Measurements from ENCODE around the gene VAC14.
A peak's percentile ranks its signal among the peaks of the same experiment; 100 is the strongest.

Gene VAC14

DNA sequence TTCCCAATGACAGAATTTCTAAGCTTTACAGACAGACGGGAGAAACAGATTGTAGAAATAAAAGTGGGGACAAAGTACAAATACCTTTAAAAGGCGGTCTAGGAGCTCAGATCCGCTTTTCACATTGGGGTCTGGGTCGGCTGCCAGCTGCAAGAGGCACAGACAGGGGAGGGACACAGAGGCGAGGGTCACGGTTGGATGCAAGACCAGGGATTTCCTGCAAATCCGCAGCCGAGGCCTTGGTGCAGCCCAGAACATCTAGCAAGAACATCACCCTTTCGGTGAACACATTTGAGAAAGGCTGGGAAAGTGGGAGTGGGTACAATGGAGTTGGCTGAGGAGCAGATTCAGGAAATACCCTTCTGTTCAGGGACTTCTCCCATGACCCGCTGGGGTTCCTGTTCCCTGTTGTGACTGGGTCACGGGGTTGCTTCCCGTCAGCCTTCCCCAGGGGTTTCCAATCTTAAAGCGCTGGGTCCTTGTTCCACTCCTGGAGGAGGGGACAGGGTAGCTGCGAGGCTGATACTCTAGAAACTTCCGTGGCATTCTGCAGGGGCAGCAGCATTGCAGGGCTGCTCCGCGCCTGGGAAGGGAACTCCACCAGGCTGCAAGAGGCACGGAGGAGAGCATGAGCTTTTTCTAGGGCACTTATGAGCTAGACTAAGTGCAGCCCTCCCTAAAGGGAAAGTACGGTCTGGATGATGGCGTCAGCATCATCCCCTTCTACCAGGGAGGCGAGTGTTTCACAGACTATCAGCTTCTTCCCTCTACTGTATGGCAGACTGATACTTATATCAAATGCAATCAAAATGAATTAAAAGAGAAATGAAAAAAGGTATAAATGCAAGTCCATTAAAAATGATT lies 16.0 kb downstream of the VAC14 start:
- no peak for DNase-seq (ENCODE audit: low read depth)
- TF ChIP-seq, protein P1, sequence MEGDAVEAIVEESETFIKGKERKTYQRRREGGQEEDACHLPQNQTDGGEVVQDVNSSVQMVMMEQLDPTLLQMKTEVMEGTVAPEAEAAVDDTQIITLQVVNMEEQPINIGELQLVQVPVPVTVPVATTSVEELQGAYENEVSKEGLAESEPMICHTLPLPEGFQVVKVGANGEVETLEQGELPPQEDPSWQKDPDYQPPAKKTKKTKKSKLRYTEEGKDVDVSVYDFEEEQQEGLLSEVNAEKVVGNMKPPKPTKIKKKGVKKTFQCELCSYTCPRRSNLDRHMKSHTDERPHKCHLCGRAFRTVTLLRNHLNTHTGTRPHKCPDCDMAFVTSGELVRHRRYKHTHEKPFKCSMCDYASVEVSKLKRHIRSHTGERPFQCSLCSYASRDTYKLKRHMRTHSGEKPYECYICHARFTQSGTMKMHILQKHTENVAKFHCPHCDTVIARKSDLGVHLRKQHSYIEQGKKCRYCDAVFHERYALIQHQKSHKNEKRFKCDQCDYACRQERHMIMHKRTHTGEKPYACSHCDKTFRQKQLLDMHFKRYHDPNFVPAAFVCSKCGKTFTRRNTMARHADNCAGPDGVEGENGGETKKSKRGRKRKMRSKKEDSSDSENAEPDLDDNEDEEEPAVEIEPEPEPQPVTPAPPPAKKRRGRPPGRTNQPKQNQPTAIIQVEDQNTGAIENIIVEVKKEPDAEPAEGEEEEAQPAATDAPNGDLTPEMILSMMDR (IDR thresholded peaks at IDR 0.05; ENCODE audit: low read length, missing control alignments) = no peak
- H3K4me3 ChIP-seq (replicated peaks; ENCODE audit: low read depth, low read length) = no peak overlapping the region

DNA sequence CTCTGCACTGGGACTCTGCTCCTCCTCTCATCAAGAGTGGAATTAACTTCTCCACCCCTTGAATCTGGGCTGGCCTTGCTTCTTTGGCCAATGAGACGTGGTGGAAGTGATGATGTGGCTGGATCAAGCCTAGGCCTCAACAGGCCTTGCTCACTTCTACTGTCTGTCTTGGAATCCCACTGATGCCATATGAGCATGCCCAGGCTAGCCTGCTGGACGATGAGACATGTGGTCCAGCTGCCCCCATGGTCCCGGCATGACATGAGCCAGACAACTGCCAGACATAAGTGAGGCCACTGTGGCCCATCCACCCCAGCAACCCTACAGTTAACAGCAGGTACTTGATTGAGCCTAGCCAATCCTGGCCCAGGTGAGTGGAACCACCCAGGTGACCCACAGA lies 18.7 kb downstream of the VAC14 start:
- DNase-seq (ENCODE audit: low read depth) = no peak
- no peak overlapping the region for H3K4me3 ChIP-seq (replicated peaks; ENCODE audit: low read depth, low read length)
- TF ChIP-seq, protein P1 (IDR thresholded peaks at IDR 0.05; ENCODE audit: low read length, missing control alignments) = no peak

DNA sequence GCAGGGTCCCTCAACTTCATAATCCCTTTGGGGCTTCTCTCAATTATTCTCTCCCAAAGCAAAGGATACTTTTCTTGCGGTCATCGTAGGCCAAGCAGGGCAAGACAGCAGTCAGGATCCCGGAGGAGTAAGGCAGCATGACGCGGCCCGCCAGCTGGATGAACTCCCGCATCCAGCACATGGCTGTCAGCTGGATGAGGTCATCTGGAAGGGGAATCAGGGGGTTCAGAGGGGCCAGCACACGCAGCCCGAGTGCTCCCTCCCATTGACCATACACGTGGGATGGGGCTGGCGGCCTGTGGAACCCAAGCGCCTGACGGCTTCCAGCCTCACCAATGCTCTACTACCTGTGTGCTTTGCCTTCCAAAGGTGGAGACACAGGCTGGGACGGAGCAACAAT lies 19.2 kb downstream of the VAC14 start:
- TF ChIP-seq, protein P1 (IDR thresholded peaks at IDR 0.05; ENCODE audit: low read length, missing control alignments) = no peak
- DNase-seq (ENCODE audit: low read depth) = no peak
- H3K4me3 ChIP-seq (replicated peaks; ENCODE audit: low read depth, low read length) = no peak overlapping the region

DNA sequence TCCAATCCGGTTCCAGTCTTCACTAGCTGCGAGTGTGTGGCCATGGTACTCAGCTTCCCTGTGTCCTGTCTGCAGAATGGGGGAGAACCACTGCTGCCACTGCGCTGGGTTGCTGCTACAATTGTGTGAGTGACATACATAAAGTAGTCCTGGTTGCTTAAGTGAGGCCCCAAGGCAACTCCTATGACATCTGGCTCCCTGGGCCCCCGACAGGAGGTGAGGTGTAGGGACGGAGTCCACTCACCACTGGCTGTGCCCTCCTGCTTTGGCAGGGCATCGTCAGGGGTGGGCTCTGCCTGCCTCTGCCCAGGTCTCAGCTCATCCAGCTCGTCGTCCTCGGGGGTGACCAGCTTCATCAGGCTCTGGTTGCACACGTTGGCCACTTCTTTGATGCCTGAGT lies 20.4 kb downstream of the VAC14 start:
- H3K4me3 ChIP-seq (replicated peaks; ENCODE audit: low read depth, low read length) = no peak overlapping the region
- DNase-seq (ENCODE audit: low read depth) = no peak
- TF ChIP-seq, protein P1 (IDR thresholded peaks at IDR 0.05; ENCODE audit: low read length, missing control alignments) = no peak

DNA sequence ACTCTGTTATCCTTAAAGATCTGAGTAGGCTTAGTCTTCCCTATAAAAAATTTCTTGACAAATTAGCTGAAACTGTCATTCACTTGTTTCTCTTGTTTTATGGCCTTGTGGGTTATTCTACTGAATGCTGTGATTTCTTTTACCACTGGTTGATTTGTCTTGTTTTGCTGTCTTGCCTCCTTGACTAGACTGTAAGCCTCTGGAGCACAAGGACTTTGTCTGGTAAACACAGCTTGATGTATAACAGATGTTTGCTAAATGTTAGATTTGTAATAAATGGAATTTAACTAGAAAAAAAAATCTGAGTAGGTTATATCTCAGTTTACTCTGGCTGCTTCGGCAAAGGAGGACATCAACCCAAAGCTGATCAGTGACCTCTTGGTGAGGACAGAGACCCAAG lies 21.6 kb downstream of the VAC14 start:
- no peak for DNase-seq (ENCODE audit: low read depth)
- H3K4me3 ChIP-seq (replicated peaks; ENCODE audit: low read depth, low read length) = no peak overlapping the region
- TF ChIP-seq, protein P1 (IDR thresholded peaks at IDR 0.05; ENCODE audit: low read length, missing control alignments) = no peak

DNA sequence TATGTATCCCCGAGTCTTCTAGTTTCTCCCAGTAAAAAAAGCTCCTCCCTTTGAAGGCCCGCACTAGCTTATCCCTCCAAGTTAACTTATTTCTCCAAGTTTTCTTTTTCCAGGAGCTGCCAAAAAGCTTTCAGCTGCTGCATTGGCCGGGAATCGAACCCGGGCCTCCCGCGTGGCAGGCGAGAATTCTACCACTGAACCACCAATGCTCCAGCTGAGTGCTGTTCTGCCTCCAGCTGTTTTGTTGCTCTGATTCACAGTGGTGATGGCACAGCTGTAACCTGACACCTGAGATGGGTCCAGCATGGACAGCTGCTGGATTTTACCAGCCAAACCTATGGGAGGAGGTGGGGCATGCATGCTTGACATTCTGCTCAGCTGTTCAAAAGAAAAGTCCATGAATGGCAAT lies 22.1 kb downstream of the VAC14 start:
- H3K4me3 ChIP-seq (replicated peaks; ENCODE audit: low read depth, low read length) = no peak overlapping the region
- peak; percentile 88 for DNase-seq (ENCODE audit: low read depth)
- TF ChIP-seq, protein P1 (IDR thresholded peaks at IDR 0.05; ENCODE audit: low read length, missing control alignments) = no peak

DNA sequence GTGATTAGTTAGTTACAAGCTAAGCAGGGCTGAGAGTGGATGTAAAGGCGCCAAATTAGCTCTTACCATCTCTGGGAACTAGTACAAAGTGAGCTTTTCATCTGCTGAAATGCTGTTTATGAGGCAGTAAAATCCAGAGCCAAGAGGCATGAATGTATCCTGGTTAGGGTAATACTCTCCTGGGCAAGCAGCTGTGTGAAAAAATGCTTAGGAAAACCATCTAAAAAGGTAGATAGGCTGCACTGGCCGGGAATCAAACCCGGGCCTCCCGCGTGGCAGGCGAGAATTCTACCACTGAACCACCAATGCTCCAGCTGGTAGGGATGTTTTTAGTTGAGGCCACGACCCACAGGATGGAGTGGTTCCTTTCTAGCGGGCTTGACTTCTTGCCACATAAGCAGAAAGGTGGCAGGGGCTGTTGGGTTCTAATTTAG lies 23.0 kb downstream of the VAC14 start:
- TF ChIP-seq, protein P1 (IDR thresholded peaks at IDR 0.05; ENCODE audit: low read length, missing control alignments) = no peak
- H3K4me3 ChIP-seq (replicated peaks; ENCODE audit: low read depth, low read length) = no peak overlapping the region
- no peak for DNase-seq (ENCODE audit: low read depth)

Data from fibroblast of pulmonary artery (primary cell).